GM21576 (cell line): Measurements from ENCODE around the gene CFAP77.
"Not testable (repeated sequence)": the region's sequence is repeated elsewhere in the genome, so short reads cannot be mapped to it uniquely, and the experiment has no call there.

ENCODE experiments used
- ATAC-seq: cut with Tn5 transposase; IDR thresholded peaks from one replicate; pipeline ENCODE4 v1.9.1; 2021; ENCODE audit warnings: mild to moderate bottlenecking, moderate library complexity; ENCODE audit not compliant: unreplicated experiment

Gene CFAP77

GRCh38 chr9:132409828-132410528 lies at the start of gene CFAP77:
TSS of gene CFAP77 (plus strand) at chr9:132410211. CDS start at chr9:132410272, 61 bp downstream.
- no peak for ATAC-seq

GRCh38 chr9:132364068-132364467 lies 45.9 kb upstream of the CFAP77 start:
- ATAC-seq = no peak

- ATAC-seq = no peak
Observed at GRCh38 chr9:132365986-132366385, 44.0 kb upstream of the CFAP77 start.

- ATAC-seq = no peak
Observed at GRCh38 chr9:132366481-132366880, 43.5 kb upstream of the CFAP77 start.

- no peak for ATAC-seq
Observed at GRCh38 chr9:132367613-132368313, 42.2 kb upstream of the CFAP77 start.

GRCh38 chr9:132369421-132369820 lies 40.6 kb upstream of the CFAP77 start:
- ATAC-seq = no peak

GRCh38 chr9:132370592-132370991 lies 39.4 kb upstream of the CFAP77 start:
- ATAC-seq = no peak

GRCh38 chr9:132372177-132373095 lies 37.6 kb upstream of the CFAP77 start:
- ATAC-seq = no peak

GRCh38 chr9:132377769-132378168 lies 32.2 kb upstream of the CFAP77 start:
- not testable (repeated sequence) for ATAC-seq

- not testable (repeated sequence) for ATAC-seq
Observed at GRCh38 chr9:132378416-132378815, 31.6 kb upstream of the CFAP77 start.

GRCh38 chr9:132381966-132382541 lies 28.0 kb upstream of the CFAP77 start:
- ATAC-seq = peak; percentile 57

- no peak for ATAC-seq
Observed at GRCh38 chr9:132383462-132383883, 26.5 kb upstream of the CFAP77 start.

- peak; percentile 36 for ATAC-seq
Observed at GRCh38 chr9:132384376-132384775, 25.6 kb upstream of the CFAP77 start.

GRCh38 chr9:132387133-132387532 lies 22.9 kb upstream of the CFAP77 start:
- no peak for ATAC-seq

GRCh38 chr9:132390966-132391365 lies 19.0 kb upstream of the CFAP77 start:
- ATAC-seq = no peak

GRCh38 chr9:132391449-132391848 lies 18.6 kb upstream of the CFAP77 start:
- no peak for ATAC-seq

- no peak for ATAC-seq
Observed at GRCh38 chr9:132395560-132395959, 14.5 kb upstream of the CFAP77 start.

GRCh38 chr9:132401824-132402223 lies 8.2 kb upstream of the CFAP77 start:
- ATAC-seq = no peak

GRCh38 chr9:132404228-132404881 lies 5.7 kb upstream of the CFAP77 start:
- ATAC-seq = no peak

- ATAC-seq = peak; percentile 79
Observed at GRCh38 chr9:132406554-132407122, 3.4 kb upstream of the CFAP77 start, which contains the start of gene TTF1. TSS of gene TTF1 (minus strand) at chr9:132406840. CDS start at chr9:132402821, 4,019 bp downstream.
